Liver (tissue), 9 donors: ENCODE measurements around the gene SLC51B. TPM values are rescaled to one million over a fixed set of nuclear protein-coding genes. Genes with fewer than 3 reads are reported as not detected.

Experiments used
- DNase-seq: peaks from one replicate; pipeline ENCODE4 v3.0.0-alpha.2; 2017; ENCODE audit warnings: low spot score
- H3K27ac ChIP-seq, 2 donors: one replicate each; pipeline ENCODE4 v1.7.0; 2013; ENCODE audit warnings: inconsistent platforms in 2 of 2, low read length in 2 of 2, control low read depth in 1 of 2, low read depth in 1 of 2, mild to moderate bottlenecking in 1 of 2
- H3K27me3 ChIP-seq, 4 donors: one replicate each; pipeline versions ENCODE4 v1.6.1 to v1.7.0; 2013; ENCODE audit warnings: low read length in 3 of 4, inconsistent platforms in 1 of 4, mild to moderate bottlenecking in 1 of 4, moderate library complexity in 1 of 4; ENCODE audit not compliant: control insufficient read depth in 4 of 4, insufficient read depth in 4 of 4
- H3K36me3 ChIP-seq, 4 donors: one replicate each; pipeline versions ENCODE4 v1.6.1 to v1.7.0; 2013; ENCODE audit warnings: low read length in 3 of 4, mild to moderate bottlenecking in 3 of 4, low read depth in 1 of 4, moderate library complexity in 1 of 4; ENCODE audit not compliant: control insufficient read depth in 4 of 4, insufficient read depth in 3 of 4
- H3K4me1 ChIP-seq, 4 donors: one replicate each; pipeline versions ENCODE4 v1.6.1 to v1.7.0; 2013; ENCODE audit warnings: low read length in 3 of 4, mild to moderate bottlenecking in 3 of 4, moderate library complexity in 1 of 4; ENCODE audit not compliant: control insufficient read depth in 4 of 4, insufficient read depth in 4 of 4
- H3K4me3 ChIP-seq, 3 donors: one replicate each; pipeline versions ENCODE4 v1.6.1 to v1.7.0; 2013; ENCODE audit warnings: low read length in 3 of 3, control low read depth in 1 of 3, low read depth in 1 of 3, mild to moderate bottlenecking in 1 of 3
- H3K9ac ChIP-seq, 2 donors: one replicate each; pipeline ENCODE4 v1.7.0; 2013; ENCODE audit warnings: low read length in 2 of 2, mild to moderate bottlenecking in 2 of 2, moderate library complexity in 2 of 2, control low read depth in 1 of 2, low read depth in 1 of 2
- H3K9me3 ChIP-seq, 4 donors: one replicate each; pipeline versions ENCODE4 v1.6.1 to v1.7.0; 2013; ENCODE audit warnings: low read length in 3 of 4; ENCODE audit not compliant: control insufficient read depth in 4 of 4
- GABPA ChIP-seq, 2 donors: IDR thresholded peaks in 1 of 2; conservative IDR thresholded peaks in 1 of 2; 2 replicates each; pipeline ENCODE4 v1.6.1; 2016; ENCODE audit warnings: antibody characterized with exemption in 2 of 2, mild to moderate bottlenecking in 1 of 2, moderate library complexity in 1 of 2
- HNF4G ChIP-seq: IDR thresholded peaks from 2 replicates; pipeline ENCODE4 v1.6.1; 2016; ENCODE audit warnings: antibody characterized with exemption
- MAX ChIP-seq: IDR thresholded peaks from 2 replicates; pipeline ENCODE4 v1.6.1; 2016; ENCODE audit warnings: antibody characterized with exemption
- NR2F2 ChIP-seq: IDR thresholded peaks from 2 replicates; pipeline ENCODE4 v1.6.1; 2016; ENCODE audit warnings: antibody characterized with exemption
- RAD21 ChIP-seq, 2 donors: IDR thresholded peaks; 2 replicates each; pipeline ENCODE4 v1.6.1; 2016; ENCODE audit warnings: antibody characterized with exemption in 2 of 2, mild to moderate bottlenecking in 2 of 2
- REST ChIP-seq: IDR thresholded peaks from 2 replicates; pipeline ENCODE4 v1.6.1; 2016; ENCODE audit warnings: antibody characterized with exemption, mild to moderate bottlenecking
- RXRA ChIP-seq, 2 donors: IDR thresholded peaks; 2 replicates each; pipeline ENCODE4 v1.6.1; 2017 to 2018; ENCODE audit warnings: antibody characterized with exemption in 2 of 2, mild to moderate bottlenecking in 1 of 2
- TAF1 ChIP-seq: conservative IDR thresholded peaks from 2 replicates; pipeline ENCODE4 v1.6.1; 2016; ENCODE audit warnings: antibody characterized with exemption, mild to moderate bottlenecking
- WGBS: extraction: QIAGEN DNeasy Blood & Tissue Kit; methylation state at CpG from one replicate; pipeline ENCODE4 v1.1.7; 2013; 5-methylcytosine and 5-hydroxymethylcytosine counted together
- polyA plus RNA-seq, 2 donors: library from polyadenylated mRNA; stranded (reverse) in 1 of 2; unstranded in 1 of 2; fragments of 200-250 nt in 1 of 2; fragments of >200 nt in 1 of 2; fragmentation: Nextera tagmentation in 1 of 2; extraction: Ambion mirVana in 1 of 2; gene quantifications; one replicate each; pipeline versions ENCODE4 v1.2.1 to v1.2.3, GENCODE V29; 2013 to 2015
- total RNA-seq, 2 donors: library from RNA; depleted of rRNA; stranded (reverse); fragments of >200 nt; gene quantifications; one replicate each; pipeline ENCODE4 v1.2.3, GENCODE V29; 2014
- TF ChIP-seq, protein P1 (sequence below): IDR thresholded peaks from 2 replicates; pipeline ENCODE4 v1.6.1; 2016; ENCODE audit warnings: antibody characterized with exemption
- donor health status: healthy.
- donor health status: healthy.
- donor health status: healthy.
- donor health status: healthy.
- donor health status: healthy.

The SLC51B gene
- total and polyA plus RNA-seq, 4 donors, result 0.25 to 2.1 (median 1.1) TPM

- H3K27me3 ChIP-seq, result no peaks in the 10 kb centered on the region
- no peak for DNase-seq
- no peaks in the 10 kb centered on the region for H3K4me1 ChIP-seq
- 87% methylated on average over 5 of the region's 5 CpGs for WGBS
- TF ChIP-seq TAF1, result no peak
- TF ChIP-seq, protein P1, sequence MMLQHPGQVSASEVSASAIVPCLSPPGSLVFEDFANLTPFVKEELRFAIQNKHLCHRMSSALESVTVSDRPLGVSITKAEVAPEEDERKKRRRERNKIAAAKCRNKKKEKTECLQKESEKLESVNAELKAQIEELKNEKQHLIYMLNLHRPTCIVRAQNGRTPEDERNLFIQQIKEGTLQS, result no peak
- H3K4me3 ChIP-seq, result no peak overlapping the region
- H3K9ac ChIP-seq, result no peak overlapping the region
- H3K27ac ChIP-seq, result no peak overlapping the region
- H3K9me3 ChIP-seq, result no peaks in the 10 kb centered on the region
- H3K36me3 ChIP-seq, result no peaks in the 10 kb centered on the region
These were observed 16.9 kb downstream of the SLC51B start for GRCh38 chr15:65062061-65062460.

GRCh38 chr15:65062726-65063125 lies 17.5 kb downstream of the SLC51B start:
- no peak for TF ChIP-seq MAX
- no peak for TF ChIP-seq HNF4G
- TF ChIP-seq RXRA (IDR thresholded peaks at IDR 0.05), result no peak
- no peaks in the 10 kb centered on the region for H3K9me3 ChIP-seq
- no peak overlapping the region for H3K4me3 ChIP-seq
- no peak for DNase-seq
- H3K9ac ChIP-seq, result no peak overlapping the region
- H3K27me3 ChIP-seq, result no peaks in the 10 kb centered on the region
- H3K36me3 ChIP-seq, result no peaks in the 10 kb centered on the region
- H3K27ac ChIP-seq, result no peak overlapping the region
- WGBS, result 91% methylated on average over 5 of the region's 5 CpGs
- H3K4me1 ChIP-seq, result peaks cover 0 to 2% (median 0%) of the 10 kb centered on the region in 4 donors

DNA sequence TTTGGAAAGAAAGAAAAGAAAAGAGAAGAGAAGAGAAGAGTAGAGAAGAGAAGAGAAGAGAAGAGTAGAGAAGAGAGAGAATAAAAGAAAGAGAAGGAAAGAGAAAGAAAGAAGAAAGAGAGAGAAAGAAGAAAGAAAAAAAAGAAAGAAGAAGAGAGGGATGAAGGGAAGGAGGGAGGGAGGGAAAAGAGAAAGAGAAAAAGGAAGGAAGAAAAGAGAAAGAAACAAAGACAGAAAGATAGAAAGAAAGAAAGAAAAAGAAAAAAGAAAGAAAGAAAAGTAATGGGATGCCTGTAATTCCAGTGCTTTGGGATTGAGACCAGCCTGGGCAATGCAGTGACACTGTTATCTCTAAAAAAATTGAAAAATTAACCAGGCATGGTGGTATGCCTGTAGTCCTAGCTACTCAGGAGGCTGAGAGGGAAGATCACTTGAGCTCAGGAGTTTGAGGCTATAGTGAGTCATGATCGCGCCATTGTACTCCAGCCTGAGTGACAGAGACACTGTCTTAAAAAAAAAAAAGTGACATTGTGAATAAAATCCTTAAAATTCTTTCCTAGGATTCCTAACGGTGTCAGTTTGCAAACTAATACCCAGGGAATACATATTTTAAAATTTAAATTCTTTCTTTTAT lies 20.9 kb downstream of the SLC51B start:
- no peak overlapping the region for H3K27ac ChIP-seq
- WGBS, result 86% methylated on average over 3 of the region's 3 CpGs

More for the DNA sequence above, 20.9 kb downstream of the SLC51B start:
- Histone ChIP-seq H3K4me3 (no peak overlapping the region), H3K27me3 (no peaks in the 10 kb centered on the region), H3K36me3 (no peaks in the 10 kb centered on the region), H3K4me1 (peaks cover 0 to 2% (median 0%) of the 10 kb centered on the region in 4 donors), H3K9me3 (no peaks in the 10 kb centered on the region), H3K9ac (no peak overlapping the region)
- no peak for DNase-seq
- TF ChIP-seq HNF4G (no peak), MAX (no peak), NR2F2 (no peak), GABPA (IDR thresholded peaks at IDR 0.05 in 1 of 2, conservative IDR thresholded peaks at IDR 0.05 in 1 of 2) (no peak), REST (no peak), RAD21 (IDR thresholded peaks at IDR 0.05) (no peak)
